A549 (cell line): ENCODE data around the gene CARD8. TPM values are rescaled to one million over a fixed set of nuclear protein-coding genes. Genes with fewer than 3 reads are reported as not detected.

Experiments
- ATAC-seq, 2 experiments: fragments of 200-7000 bp in 1 of 2; fragments of >200 bp in 1 of 2; cut with Nextera tagmentation in 1 of 2; cut with Tn5 transposase in 1 of 2; 3 replicates each; pipeline versions ENCODE4 v1.8.0 to v1.9.1; 2018 to 2020; ENCODE audit warnings: mild to moderate bottlenecking in 1 of 2, moderate library complexity in 1 of 2
- CTCF ChIA-PET: fragments of 300-600 bp; sonication (Branson Sonifier 250); formaldehyde crosslinking; extraction: SDS; loops from one replicate; lab custom pipeline; 2021; ENCODE audit warnings: antibody characterized with exemption, inconsistent platforms; lab: Yijun Ruan, JAX
- POLR2A ChIA-PET: fragments of 350-600 bp; formaldehyde crosslinking; extraction: SDS; loops from one replicate; lab custom pipeline; 2021; ENCODE audit warnings: antibody characterized with exemption, inconsistent platforms; lab: Yijun Ruan, JAX
- DNase-seq, 2 experiments: peaks; one replicate each; pipeline versions ENCODE4 v3.0.0 to v3.0.0-alpha.2; 2011 to 2016; ENCODE audit warnings: low read depth in 1 of 2, low spot score in 1 of 2
- FAIRE-seq: peaks from 2 replicates; lab custom pipeline; 2011; peaks lifted over from hg19 to GRCh38; lab: Jason Lieb, UNC
- H3K27ac ChIP-seq, 2 experiments: fragments of >200 bp; sonication (Bioruptor Twin); formaldehyde crosslinking; 3 replicates each; pipeline ENCODE4 v1.5.1; 2016 to 2017
- H3K4me1 ChIP-seq: fragments of >200 bp; sonication (Bioruptor Twin); formaldehyde crosslinking; 3 replicates; pipeline ENCODE4 v1.6.1; 2016
- H3K4me2 ChIP-seq: fragments of >200 bp; sonication (Bioruptor Twin); formaldehyde crosslinking; 3 replicates; pipeline ENCODE4 v1.6.1; 2016
- H3K4me3 ChIP-seq: fragments of >200 bp; sonication (Bioruptor Twin); formaldehyde crosslinking; 3 replicates; pipeline ENCODE4 v1.5.1; 2016
- H3K9me3 ChIP-seq: fragments of >200 bp; sonication (Bioruptor Twin); formaldehyde crosslinking; 3 replicates; pipeline ENCODE4 v1.6.1; 2016
- ATOH8 ChIP-seq: fragments of 250-450 bp; sonication (Bioruptor Pico); IDR thresholded peaks from 2 replicates; pipeline ENCODE4 v1.5.0; 2020; ENCODE audit warnings: low read depth, mild to moderate bottlenecking, moderate library complexity
- BHLHE40 ChIP-seq: IDR thresholded peaks from 2 replicates; pipeline ENCODE4 v1.6.1; 2012; ENCODE audit warnings: low read depth, low read length, inconsistent platforms
- CBX8 ChIP-seq: fragments of 200-600 bp; sonication (generic); IDR thresholded peaks from 2 replicates; pipeline ENCODE4 v1.6.1; 2016
- CEBPB ChIP-seq, 2 experiments: fragments of >200 bp in 1 of 2; sonication (Bioruptor Twin) in 1 of 2; formaldehyde crosslinking in 1 of 2; IDR thresholded peaks; 2 replicates each; pipeline ENCODE4 v1.6.1; 2012 to 2016
- CHD2 ChIP-seq: fragments of 150-350 bp; IDR thresholded peaks from 2 replicates; pipeline ENCODE4 v1.6.1; 2014; ENCODE audit warnings: low read length; ENCODE audit not compliant: partially characterized antibody
- CHD4 ChIP-seq: fragments of 200-600 bp; sonication (generic); IDR thresholded peaks from 2 replicates; pipeline ENCODE4 v1.6.1; 2016; ENCODE audit warnings: antibody characterized with exemption, mild to moderate bottlenecking, borderline replicate concordance
- EHF ChIP-seq: fragments of 250-450 bp; sonication (Bioruptor Pico); IDR thresholded peaks from 2 replicates; pipeline ENCODE4 v1.5.0; 2020; ENCODE audit warnings: mild to moderate bottlenecking
- EHMT2 ChIP-seq: fragments of 200-600 bp; sonication (generic); IDR thresholded peaks from 2 replicates; pipeline ENCODE4 v1.6.1; 2016; ENCODE audit warnings: antibody characterized with exemption, low read depth, mild to moderate bottlenecking, moderate library complexity
- ESRRA ChIP-seq: fragments of 150-350 bp; IDR thresholded peaks from 2 replicates; pipeline ENCODE4 v1.6.1; 2014; ENCODE audit warnings: mild to moderate bottlenecking, low read length, borderline replicate concordance
- FOSB ChIP-seq: fragments of 250-450 bp; sonication (Bioruptor Pico); IDR thresholded peaks from 2 replicates; pipeline ENCODE4 v1.5.0; 2020; ENCODE audit warnings: mild to moderate bottlenecking, moderate library complexity
- FOXS1 ChIP-seq: fragments of 250-450 bp; sonication (Bioruptor Pico); IDR thresholded peaks from 2 replicates; pipeline ENCODE4 v1.5.0; 2020; ENCODE audit warnings: mild to moderate bottlenecking, moderate library complexity
- GATA3 ChIP-seq: IDR thresholded peaks from 2 replicates; pipeline ENCODE4 v1.6.1; 2012; ENCODE audit warnings: borderline replicate concordance
- HOXA7 ChIP-seq: fragments of 250-450 bp; sonication (Bioruptor Pico); IDR thresholded peaks from 2 replicates; pipeline ENCODE4 v1.5.0; 2020; ENCODE audit warnings: mild to moderate bottlenecking, moderate library complexity
- HOXB13 ChIP-seq: fragments of 250-450 bp; sonication (Bioruptor Pico); IDR thresholded peaks from 2 replicates; pipeline ENCODE4 v1.5.0; 2020; ENCODE audit warnings: low read depth, mild to moderate bottlenecking, moderate library complexity
- HOXB5 ChIP-seq: fragments of 250-450 bp; sonication (Bioruptor Pico); IDR thresholded peaks from 2 replicates; pipeline ENCODE4 v1.5.0; 2020; ENCODE audit warnings: mild to moderate bottlenecking, moderate library complexity
- JUN ChIP-seq, 2 experiments: fragments of >200 bp; sonication (Bioruptor Twin); formaldehyde crosslinking; IDR thresholded peaks; 2 replicates in 1 of 2; 3 replicates in 1 of 2; pipeline ENCODE4 v1.6.1; 2016 to 2017
- JUNB ChIP-seq: fragments of >200 bp; sonication (Bioruptor Twin); formaldehyde crosslinking; IDR thresholded peaks from 2 replicates; pipeline ENCODE4 v1.6.1; 2016
- KDM1A ChIP-seq: fragments of 200-600 bp; sonication (generic); IDR thresholded peaks from 2 replicates; pipeline ENCODE4 v1.6.1; 2016; ENCODE audit warnings: low read depth, mild to moderate bottlenecking
- MAFK ChIP-seq: fragments of 450-650 bp; IDR thresholded peaks from 2 replicates; pipeline ENCODE4 v1.6.1; 2014; ENCODE audit not compliant: partially characterized antibody
- MAZ ChIP-seq: fragments of 150-350 bp; IDR thresholded peaks from 2 replicates; pipeline ENCODE4 v1.6.1; 2014; ENCODE audit warnings: antibody characterized with exemption, low read depth, low read length, borderline replicate concordance
- MYC ChIP-seq: IDR thresholded peaks from 2 replicates; pipeline ENCODE4 v1.6.1; 2012; ENCODE audit warnings: mild to moderate bottlenecking, inconsistent platforms, low read length, improper control_type of control experiment, borderline replicate concordance
- PHF8 ChIP-seq: fragments of 200-600 bp; sonication (generic); IDR thresholded peaks from 2 replicates; pipeline ENCODE4 v1.6.1; 2016; ENCODE audit warnings: low read depth, mild to moderate bottlenecking, antibody characterized with exemption, moderate library complexity, borderline replicate concordance
- RAD21 ChIP-seq, 2 experiments: fragments of >200 bp in 1 of 2; sonication (Bioruptor Twin) in 1 of 2; formaldehyde crosslinking in 1 of 2; IDR thresholded peaks in 1 of 2; conservative IDR thresholded peaks in 1 of 2; 2 replicates in 1 of 2; 3 replicates in 1 of 2; pipeline ENCODE4 v1.6.1; 2012 to 2018; ENCODE audit warnings: inconsistent platforms in 1 of 2
- RCOR1 ChIP-seq: fragments of 150-350 bp; IDR thresholded peaks from 2 replicates; pipeline ENCODE4 v1.6.1; 2014; ENCODE audit warnings: antibody characterized with exemption, low read length, low read depth
- RFX5 ChIP-seq: fragments of 450-650 bp; IDR thresholded peaks from 2 replicates; pipeline ENCODE4 v1.7.1; 2014; ENCODE audit warnings: antibody characterized with exemption, mild to moderate bottlenecking, moderate library complexity
- RNF2 ChIP-seq: fragments of 200-600 bp; sonication (generic); IDR thresholded peaks from 2 replicates; pipeline ENCODE4 v1.6.1; 2016; ENCODE audit warnings: low read depth, mild to moderate bottlenecking, antibody characterized with exemption, moderate library complexity, borderline replicate concordance
- TP53 ChIP-seq: fragments of 250-450 bp; sonication (Bioruptor Pico); IDR thresholded peaks from 2 replicates; pipeline ENCODE4 v1.5.0; 2021; ENCODE audit warnings: mild to moderate bottlenecking, moderate library complexity
- USF2 ChIP-seq: fragments of 450-650 bp; IDR thresholded peaks from 2 replicates; pipeline ENCODE4 v1.6.1; 2014; ENCODE audit warnings: antibody characterized with exemption
- ZC3H11A ChIP-seq: fragments of 450-650 bp; IDR thresholded peaks from 2 replicates; pipeline ENCODE4 v1.6.1; 2014; ENCODE audit warnings: antibody characterized with exemption, mild to moderate bottlenecking
- ZFP36 ChIP-seq: fragments of 450-650 bp; IDR thresholded peaks from 2 replicates; pipeline ENCODE4 v1.6.1; 2014; ENCODE audit warnings: borderline replicate concordance; ENCODE audit not compliant: partially characterized antibody
- ZNF302 ChIP-seq: fragments of 250-450 bp; sonication (Bioruptor Pico); IDR thresholded peaks from 2 replicates; pipeline ENCODE4 v1.9.0; 2021; ENCODE audit warnings: inconsistent platforms, mild to moderate bottlenecking, moderate library complexity
- WGBS: methylation state at CpG from one replicate; pipeline ENCODE4 v1.1.6; 2017; ENCODE audit errors: missing lambda C conversion rate; 5-methylcytosine and 5-hydroxymethylcytosine counted together
- polyA plus RNA-seq, 4 experiments: library from polyadenylated mRNA; depleted of rRNA in 3 of 4; stranded (reverse); fragments of >200 nt; fragmentation: RNase III in 1 of 4; extraction: RNeasy Plus Mini Kit Qiagen cat#74134 plus additional on column Dnase treatment in 1 of 4; gene quantifications; 2 replicates in 3 of 4; 3 replicates in 1 of 4; pipeline ENCODE4 v1.2.3, GENCODE V29; 2011 to 2017
- TF ChIP-seq, protein P1 (sequence below): IDR thresholded peaks from 2 replicates; pipeline ENCODE4 v1.6.1; 2012; ENCODE audit warnings: low read depth, borderline replicate concordance

Gene CARD8
- polyA plus RNA-seq, 2 of the 4 experiments (the other 2 are of a cell fraction), result 27.5 to 34.7 TPM

DNA sequence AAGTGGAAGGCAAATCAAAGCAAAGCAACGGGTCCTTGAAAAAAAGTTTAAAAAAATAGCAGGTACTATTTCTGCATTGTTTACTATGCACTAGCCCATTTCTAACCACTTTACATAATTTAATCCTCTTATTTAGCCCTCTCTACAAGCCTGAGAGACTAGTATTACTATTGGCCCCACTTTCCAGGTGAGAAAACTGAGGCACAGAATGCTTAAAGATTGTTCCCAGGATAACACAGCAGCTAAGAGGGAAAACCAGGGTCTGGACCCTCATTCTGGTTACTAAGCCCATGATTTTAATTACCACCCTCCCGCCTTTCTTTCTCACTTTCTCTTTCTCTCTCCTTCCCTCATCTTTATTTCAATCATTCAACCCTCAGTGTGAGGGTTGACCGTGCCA lies 79.5 kb downstream of the CARD8 start:
- FAIRE-seq, result no peak
- POLR2A ChIA-PET, result no interaction called here
- 96% methylated on average over 3 of the region's 3 CpGs for WGBS

DNA sequence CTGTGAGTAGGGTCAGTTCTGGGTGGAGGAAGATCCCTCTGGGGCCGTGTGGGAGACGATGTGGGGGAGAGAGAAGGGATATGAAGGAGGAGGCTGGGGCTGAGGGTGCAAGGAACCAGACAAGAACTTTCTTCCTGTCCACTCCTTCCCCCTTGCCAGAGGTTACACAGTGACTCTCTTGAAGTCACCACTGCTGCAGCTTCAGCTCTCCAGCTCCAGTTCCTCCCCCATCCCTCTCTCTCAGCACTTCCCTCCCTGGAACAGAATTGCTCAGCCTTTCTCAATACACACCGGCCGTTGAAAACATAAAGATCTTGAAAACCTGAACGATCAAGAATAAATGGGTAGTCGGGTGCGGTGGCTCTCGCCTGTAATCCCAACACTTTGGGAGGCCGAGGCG lies 80.1 kb downstream of the CARD8 start:
- H3K9me3 ChIP-seq, result peaks cover 9% of the 10 kb centered on the region; the same call in 2 of the 3 replicates
- CTCF ChIA-PET, result interaction anchor here (1.3 to 3.0 kb wide), 2 partner anchors 23 to 212 kb away, joined by 4 to 15 read pairs; no protein-coding TSS in a partner anchor
- ATAC-seq (no peak), FAIRE-seq (no peak), DNase-seq (no peak)
- TF ChIP-seq EHMT2 (no peak), MAFK (no peak), RCOR1 (no peak), CHD4 (no peak), KDM1A (no peak), CBX8 (no peak), ZC3H11A (no peak), RFX5 (no peak), EHF (CRISPR knock-in tag) (no peak), FOSB (CRISPR knock-in tag) (no peak), TP53 (CRISPR knock-in tag) (no peak), ZFP36 (no peak), HOXA7 (no peak), HOXB13 (no peak), RNF2 (no peak), CEBPB (IDR thresholded peaks at IDR 0.05) (no peak), JUNB (no peak), RAD21 (conservative IDR thresholded peaks at IDR 0.05 in 1 of 2, IDR thresholded peaks at IDR 0.05 in 1 of 2) (no peak), CHD2 (no peak), USF2 (no peak)
- H3K4me2 ChIP-seq, result no peak overlapping the region
- peaks cover 8% of the 10 kb centered on the region; the same call in 1 of the 3 replicates for H3K4me1 ChIP-seq
- WGBS, result 96% methylated on average over 10 of the region's 10 CpGs
- no peak overlapping the region for H3K4me3 ChIP-seq
- POLR2A ChIA-PET, result no interaction called here
- H3K27ac ChIP-seq, result no peak overlapping the region

More for the DNA sequence above, 79.5 kb downstream of the CARD8 start:
- CTCF ChIA-PET, result interaction anchor here (1.3 to 3.0 kb wide), 2 partner anchors 24 to 213 kb away, joined by 4 to 15 read pairs; no protein-coding TSS in a partner anchor
- DNase-seq (no peak), ATAC-seq (no peak)
- Histone ChIP-seq H3K9me3 (peaks cover 15% of the 10 kb centered on the region), H3K4me3 (no peak overlapping the region), H3K4me2 (no peak overlapping the region), H3K27ac (no peak overlapping the region), H3K4me1 (peaks cover 7% of the 10 kb centered on the region; the same call in 1 of the 3 replicates)
- TF ChIP-seq JUNB, result no peak
- no peak for TF ChIP-seq ESRRA
- TF ChIP-seq RNF2, result no peak
- TF ChIP-seq, protein P1, sequence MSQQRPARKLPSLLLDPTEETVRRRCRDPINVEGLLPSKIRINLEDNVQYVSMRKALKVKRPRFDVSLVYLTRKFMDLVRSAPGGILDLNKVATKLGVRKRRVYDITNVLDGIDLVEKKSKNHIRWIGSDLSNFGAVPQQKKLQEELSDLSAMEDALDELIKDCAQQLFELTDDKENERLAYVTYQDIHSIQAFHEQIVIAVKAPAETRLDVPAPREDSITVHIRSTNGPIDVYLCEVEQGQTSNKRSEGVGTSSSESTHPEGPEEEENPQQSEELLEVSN, result no peak
- TF ChIP-seq ZNF302 (CRISPR knock-in tag), result no peak
- TF ChIP-seq JUN (IDR thresholded peaks at IDR 0.05), result no peak
- no peak for TF ChIP-seq ZC3H11A
- TF ChIP-seq ATOH8 (CRISPR knock-in tag), result no peak
- TF ChIP-seq CHD4, result no peak
- no peak for TF ChIP-seq PHF8
- TF ChIP-seq HOXB5 (CRISPR knock-in tag), result no peak
- no peak for TF ChIP-seq GATA3
- no peak for TF ChIP-seq FOXS1 (CRISPR knock-in tag)
- TF ChIP-seq BHLHE40, result no peak
- TF ChIP-seq MYC, result no peak
- no peak for TF ChIP-seq MAZ
